A673 (cell line): ENCODE measurements around the gene ZBED1. TPM values are rescaled to one million over a fixed set of nuclear protein-coding genes. Genes with fewer than 3 reads are reported as not detected.

Source experiments
- BruUV-seq: library from RNA; stranded (reverse); fragments of 400-500 nt; replicated peaks from 2 replicates; lab custom pipeline; 2021; lab: Mats Ljungman, UMichigan
- CTCF ChIA-PET: fragments of 300-600 bp; sonication (Branson Sonifier 250); formaldehyde crosslinking; loops from one replicate; lab custom pipeline; 2022; ENCODE audit warnings: antibody characterized with exemption; lab: Charles Lee
- POLR2A ChIA-PET: fragments of 300-600 bp; sonication (Branson Sonifier 250); formaldehyde crosslinking; loops from one replicate; lab custom pipeline; 2022; ENCODE audit warnings: antibody characterized with exemption; ENCODE audit not compliant: low non-redundant PET; lab: Charles Lee
- DNase-seq: peaks from one replicate; pipeline ENCODE4 v3.0.0-alpha.2; 2015; ENCODE audit warnings: low spot score
- H3K27ac ChIP-seq: fragments of 200-600 bp; sonication (generic); 2 replicates; pipeline ENCODE4 v1.5.1; 2016; ENCODE audit warnings: mixed run types, low read depth, mild to moderate bottlenecking, mixed read lengths, antibody characterized with exemption, low read length; ENCODE audit not compliant: poor library complexity, severe bottlenecking
- H3K27me3 ChIP-seq: fragments of 200-600 bp; sonication (generic); replicated peaks from 2 replicates; pipeline ENCODE4 v1.6.1; 2017; ENCODE audit warnings: mixed run types, low read depth, mild to moderate bottlenecking, mixed read lengths, antibody characterized with exemption, low read length; ENCODE audit not compliant: insufficient read depth, poor library complexity
- H3K36me3 ChIP-seq: fragments of 200-600 bp; sonication (generic); 2 replicates; pipeline ENCODE4 v1.6.1; 2016; ENCODE audit warnings: mixed run types, mild to moderate bottlenecking, mixed read lengths, antibody characterized with exemption, low read length; ENCODE audit not compliant: insufficient read depth, poor library complexity, severe bottlenecking
- H3K4me1 ChIP-seq: fragments of 200-600 bp; sonication (generic); 2 replicates; pipeline ENCODE4 v1.6.1; 2017; ENCODE audit warnings: mixed run types, mild to moderate bottlenecking, mixed read lengths, antibody characterized with exemption, low read length; ENCODE audit not compliant: insufficient read depth, poor library complexity, severe bottlenecking
- H3K4me3 ChIP-seq: fragments of 200-600 bp; sonication (generic); 2 replicates; pipeline ENCODE4 v1.5.1; 2016; ENCODE audit warnings: low read depth, mixed run types, mild to moderate bottlenecking, mixed read lengths, low read length; ENCODE audit not compliant: poor library complexity, severe bottlenecking
- H3K9me3 ChIP-seq: fragments of 200-600 bp; sonication (generic); 2 replicates; pipeline ENCODE4 v1.6.1; 2016; ENCODE audit warnings: mixed run types, low read depth, mild to moderate bottlenecking, mixed read lengths, antibody characterized with exemption, low read length; ENCODE audit not compliant: poor library complexity, severe bottlenecking
- EZH2 ChIP-seq: fragments of 200-600 bp; sonication (generic); IDR thresholded peaks from 2 replicates; pipeline ENCODE4 v1.6.1; 2017; ENCODE audit warnings: borderline replicate concordance, low read depth, mild to moderate bottlenecking, mixed read lengths, antibody characterized with exemption, low read length; ENCODE audit not compliant: poor library complexity, severe bottlenecking
- intact Hi-C: fragments of 100-400 bp; cut with micrococcal nuclease; formaldehyde crosslinking; loops from one replicate; pipeline ENCODE4 v1.10.0; 2022; ENCODE audit not compliant: unreplicated experiment
- total RNA-seq: library from RNA; stranded (reverse); gene quantifications from 2 replicates; pipeline ENCODE4 v1.2.3, GENCODE V29; 2021
- TF ChIP-seq, protein P1 (sequence below): fragments of 300-800, 200-600 bp; sonication (generic); conservative IDR thresholded peaks from 2 replicates; pipeline ENCODE4 v1.5.1; 2017; ENCODE audit warnings: low read depth, mild to moderate bottlenecking, antibody characterized with exemption, low read length, moderate library complexity, mixed read lengths

Gene ZBED1
- total RNA-seq, 1 experiment from 2014 or later: 37.6 TPM

DNA sequence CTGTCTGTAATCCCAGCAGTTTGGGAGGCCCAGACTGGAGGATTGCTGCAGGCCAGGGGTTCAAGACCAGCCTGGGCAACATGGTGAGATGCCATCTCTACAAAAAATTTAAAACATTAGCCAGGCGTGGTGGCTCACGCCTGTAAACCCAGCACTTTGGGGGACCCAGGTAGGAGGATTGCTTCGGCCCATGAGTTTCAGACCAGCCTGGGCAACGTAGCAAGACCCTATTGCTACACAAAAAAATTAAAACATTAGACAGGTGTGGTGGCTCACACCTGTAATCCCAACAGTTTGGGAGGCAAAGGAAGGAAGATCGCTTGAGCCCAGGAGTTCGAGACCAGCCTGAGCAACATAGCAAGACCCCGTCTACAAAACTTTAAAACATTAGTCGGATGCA, 1.3 kb downstream of the ZBED1 start:
- Histone ChIP-seq H3K9me3 (no peaks in the 10 kb centered on the region), H3K27ac (peak overlapping the region; percentile 93), H3K4me3 (peak overlapping the region; percentile 99), H3K4me1 (peaks cover 28% of the 10 kb centered on the region), H3K27me3 (no peaks in the 10 kb centered on the region), H3K36me3 (peaks cover 2% of the 10 kb centered on the region)
- POLR2A ChIA-PET: no interaction called here
- BruUV-seq: no TSS peak
- no peak for TF ChIP-seq EZH2
- TF ChIP-seq, protein P1, sequence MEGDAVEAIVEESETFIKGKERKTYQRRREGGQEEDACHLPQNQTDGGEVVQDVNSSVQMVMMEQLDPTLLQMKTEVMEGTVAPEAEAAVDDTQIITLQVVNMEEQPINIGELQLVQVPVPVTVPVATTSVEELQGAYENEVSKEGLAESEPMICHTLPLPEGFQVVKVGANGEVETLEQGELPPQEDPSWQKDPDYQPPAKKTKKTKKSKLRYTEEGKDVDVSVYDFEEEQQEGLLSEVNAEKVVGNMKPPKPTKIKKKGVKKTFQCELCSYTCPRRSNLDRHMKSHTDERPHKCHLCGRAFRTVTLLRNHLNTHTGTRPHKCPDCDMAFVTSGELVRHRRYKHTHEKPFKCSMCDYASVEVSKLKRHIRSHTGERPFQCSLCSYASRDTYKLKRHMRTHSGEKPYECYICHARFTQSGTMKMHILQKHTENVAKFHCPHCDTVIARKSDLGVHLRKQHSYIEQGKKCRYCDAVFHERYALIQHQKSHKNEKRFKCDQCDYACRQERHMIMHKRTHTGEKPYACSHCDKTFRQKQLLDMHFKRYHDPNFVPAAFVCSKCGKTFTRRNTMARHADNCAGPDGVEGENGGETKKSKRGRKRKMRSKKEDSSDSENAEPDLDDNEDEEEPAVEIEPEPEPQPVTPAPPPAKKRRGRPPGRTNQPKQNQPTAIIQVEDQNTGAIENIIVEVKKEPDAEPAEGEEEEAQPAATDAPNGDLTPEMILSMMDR: no peak
- CTCF ChIA-PET: no interaction called here
- no peak for DNase-seq
- intact Hi-C loops: no loop called here

DNA sequence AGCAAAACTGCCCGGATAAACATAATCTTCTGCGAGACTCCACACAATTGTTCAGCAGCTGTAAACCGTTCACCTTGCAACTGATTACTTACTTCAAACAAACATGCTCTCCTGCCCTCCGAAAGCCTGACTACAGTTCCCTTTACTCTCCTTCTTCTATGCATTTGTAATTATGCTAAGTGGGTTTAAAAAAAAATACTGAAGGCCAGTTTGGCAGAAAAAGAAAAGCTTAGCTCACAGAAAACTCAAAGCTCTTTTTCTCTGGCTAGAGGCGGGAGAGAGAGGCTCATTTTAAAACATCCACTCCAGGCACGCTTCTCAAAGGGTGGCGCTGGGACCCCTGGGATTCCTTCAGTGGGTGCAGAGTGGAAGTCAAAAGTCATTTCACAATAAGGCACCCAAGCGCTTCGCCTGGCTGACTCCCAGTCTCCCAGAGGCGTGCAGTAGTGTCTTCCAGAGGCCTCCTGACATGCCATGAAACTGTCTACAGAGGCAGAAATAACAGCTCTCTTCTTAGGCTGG, 1.9 kb downstream of the ZBED1 start:
- DNase-seq: peak; percentile 64
- Histone ChIP-seq H3K4me3 (peak overlapping the region; percentile 99), H3K27me3 (no peaks in the 10 kb centered on the region), H3K4me1 (peaks cover 28% of the 10 kb centered on the region), H3K27ac (peak overlapping the region; percentile 93), H3K9me3 (no peaks in the 10 kb centered on the region), H3K36me3 (peaks cover 2% of the 10 kb centered on the region)
- TSS peak; percentile 28 for BruUV-seq
- ChIA-PET POLR2A (no interaction called here), CTCF (no interaction called here)
- TF ChIP-seq, protein P1: no peak
- TF ChIP-seq EZH2: no peak
- intact Hi-C loops: no loop called here

DNA sequence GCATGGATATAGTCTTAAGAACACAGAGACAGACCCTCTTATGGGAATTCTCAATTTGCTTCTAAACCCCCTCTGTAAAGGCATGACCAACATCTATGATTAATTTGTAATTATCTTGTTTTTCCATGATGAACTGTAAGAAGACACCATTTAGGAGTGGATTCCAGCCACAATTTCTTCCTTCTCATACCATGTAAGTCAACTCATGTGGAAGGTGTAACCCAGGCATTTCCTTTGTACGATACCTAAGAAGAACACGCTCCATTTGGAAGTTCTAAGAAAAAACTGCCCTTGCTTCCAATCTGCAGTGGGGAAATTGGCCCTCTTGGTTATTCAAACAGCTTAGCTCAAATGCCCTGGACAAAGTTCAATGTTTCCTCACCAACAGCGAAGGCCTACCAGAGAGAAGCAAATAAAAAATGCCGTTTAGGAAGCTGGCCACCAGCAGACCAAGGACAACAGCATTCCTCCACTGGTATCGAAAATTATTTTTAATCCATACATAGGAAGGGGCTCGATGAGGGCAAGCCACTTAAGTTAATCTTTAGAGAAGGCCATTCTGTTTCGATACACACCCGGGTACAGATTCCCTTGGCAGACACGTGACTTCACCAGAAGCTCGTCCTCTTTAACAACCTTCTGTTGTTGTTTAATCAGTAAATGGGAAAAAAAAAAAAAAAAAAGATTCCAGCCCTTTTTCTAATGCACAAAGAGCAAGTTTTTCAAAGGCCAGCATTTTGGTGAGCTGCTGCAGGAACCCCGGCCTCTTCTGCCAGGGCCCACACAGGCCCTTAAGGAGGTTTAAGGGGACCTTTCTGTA, 2.6 kb downstream of the ZBED1 start:
- DNase-seq: no peak
- POLR2A ChIA-PET: no interaction called here

More for the DNA sequence above, 2.6 kb downstream of the ZBED1 start:
- peak overlapping the region; percentile 93 for H3K27ac ChIP-seq
- intact Hi-C loops: no loop called here
- H3K4me1 ChIP-seq: peaks cover 29% of the 10 kb centered on the region
- peak overlapping the region; percentile 99 for H3K4me3 ChIP-seq
- no peaks in the 10 kb centered on the region for H3K9me3 ChIP-seq
- CTCF ChIA-PET: no interaction called here
- no TSS peak for BruUV-seq
- H3K36me3 ChIP-seq: peaks cover 2% of the 10 kb centered on the region
- H3K27me3 ChIP-seq: no peaks in the 10 kb centered on the region
- TF ChIP-seq EZH2: no peak
- TF ChIP-seq, protein P1: no peak
